T-helper 2 cell treated with Interferon-gamma antibody and Interleukin-4, amounts not matched to agents 5 μg/mL and 100 μg/mL, for 36 hours (primary cell): ENCODE measurements around the gene ZNF844.
"Not testable (repeated sequence)": the region's sequence is repeated elsewhere in the genome, so short reads cannot be mapped to it uniquely, and the experiment has no call there.

Experiments used
- DNase-seq: peaks from one replicate; pipeline ENCODE4 v3.0.0; 2021; ENCODE audit warnings: low spot score
- H3K27ac Mint-ChIP-seq: one replicate; pipeline ENCODE4 v1.8.0; 2021; ENCODE audit warnings: mild to moderate bottlenecking, mixed read lengths
- H3K27me3 Mint-ChIP-seq: one replicate; pipeline ENCODE4 v1.8.0; 2021; ENCODE audit warnings: low read depth, mixed read lengths
- H3K36me3 Mint-ChIP-seq: one replicate; pipeline ENCODE4 v1.8.0; 2021; ENCODE audit warnings: low read depth, mixed read lengths
- H3K4me1 Mint-ChIP-seq: one replicate; pipeline ENCODE4 v1.8.0; 2021; ENCODE audit warnings: low read depth, mixed read lengths
- H3K4me3 Mint-ChIP-seq: one replicate; pipeline ENCODE4 v1.8.0; 2022; ENCODE audit warnings: mild to moderate bottlenecking, moderate library complexity, mixed read lengths
- H3K9me3 Mint-ChIP-seq: one replicate; pipeline ENCODE4 v1.8.0; 2021; ENCODE audit warnings: mixed read lengths

The ZNF844 gene

GRCh38 chr19:12075538-12076139 lies 11.1 kb downstream of the ZNF844 start:
- peaks cover 43% of the 10 kb centered on the region for H3K9me3 Mint-ChIP-seq
- no peaks in the 10 kb centered on the region for H3K4me1 Mint-ChIP-seq
- H3K27ac Mint-ChIP-seq: no peak overlapping the region
- H3K4me3 Mint-ChIP-seq: no peak overlapping the region
- no peaks in the 10 kb centered on the region for H3K27me3 Mint-ChIP-seq
- no peak for DNase-seq
- peaks cover 22% of the 10 kb centered on the region for H3K36me3 Mint-ChIP-seq

GRCh38 chr19:12076331-12076730 lies 11.8 kb downstream of the ZNF844 start:
- Mint-ChIP-seq H3K9me3 (peaks cover 41% of the 10 kb centered on the region), H3K36me3 (peaks cover 22% of the 10 kb centered on the region)
- not testable (repeated sequence) for H3K27ac Mint-ChIP-seq, H3K4me3 Mint-ChIP-seq, DNase-seq, H3K4me1 Mint-ChIP-seq, H3K27me3 Mint-ChIP-seq

- Mint-ChIP-seq H3K36me3 (peaks cover 24% of the 10 kb centered on the region), H3K4me1 (no peaks in the 10 kb centered on the region), H3K27ac (no peak overlapping the region), H3K4me3 (no peak overlapping the region), H3K27me3 (no peaks in the 10 kb centered on the region), H3K9me3 (peaks cover 44% of the 10 kb centered on the region)
- DNase-seq: no peak
These were observed 12.8 kb downstream of the ZNF844 start for GRCh38 chr19:12077375-12077774.

GRCh38 chr19:12083336-12083735 lies 18.8 kb downstream of the ZNF844 start:
- not testable (repeated sequence) for H3K4me3 Mint-ChIP-seq, H3K27me3 Mint-ChIP-seq, H3K27ac Mint-ChIP-seq, H3K4me1 Mint-ChIP-seq, DNase-seq, H3K36me3 Mint-ChIP-seq
- peaks cover 21% of the 10 kb centered on the region for H3K9me3 Mint-ChIP-seq

GRCh38 chr19:12085074-12085818 lies 20.7 kb downstream of the ZNF844 start:
- H3K9me3 Mint-ChIP-seq: peaks cover 23% of the 10 kb centered on the region
- H3K36me3 Mint-ChIP-seq: peaks cover 4% of the 10 kb centered on the region

GRCh38 chr19:12090807-12091206 lies 26.3 kb downstream of the ZNF844 start:
- H3K36me3 Mint-ChIP-seq: peaks cover 18% of the 10 kb centered on the region
- no peaks in the 10 kb centered on the region for H3K27me3 Mint-ChIP-seq
- peaks cover 24% of the 10 kb centered on the region for H3K9me3 Mint-ChIP-seq
- DNase-seq: peak; percentile 36
- peaks cover 7% of the 10 kb centered on the region for H3K4me1 Mint-ChIP-seq
- H3K4me3 Mint-ChIP-seq: peak overlapping the region; percentile 55
- peak overlapping the region; percentile 1 for H3K27ac Mint-ChIP-seq

More at GRCh38 chr19:12085074-12085818, 20.7 kb downstream of the ZNF844 start:
- Mint-ChIP-seq H3K27me3 (no peaks in the 10 kb centered on the region), H3K4me1 (no peaks in the 10 kb centered on the region), H3K27ac (no peak overlapping the region), H3K4me3 (no peak overlapping the region)
- no peak for DNase-seq

GRCh38 chr19:12092065-12092867 lies 27.7 kb downstream of the ZNF844 start:
- peaks cover 22% of the 10 kb centered on the region for H3K36me3 Mint-ChIP-seq
- H3K4me1 Mint-ChIP-seq: peaks cover 7% of the 10 kb centered on the region
- H3K27ac Mint-ChIP-seq: peak overlapping the region; percentile 83
- H3K9me3 Mint-ChIP-seq: peaks cover 30% of the 10 kb centered on the region
- peak overlapping the region; percentile 87 for H3K4me3 Mint-ChIP-seq
- H3K27me3 Mint-ChIP-seq: no peaks in the 10 kb centered on the region
- DNase-seq: peak; percentile 70

GRCh38 chr19:12092956-12093355 lies 28.4 kb downstream of the ZNF844 start:
- H3K9me3 Mint-ChIP-seq: peaks cover 29% of the 10 kb centered on the region
- no peaks in the 10 kb centered on the region for H3K27me3 Mint-ChIP-seq
- peak overlapping the region; percentile 71 for H3K27ac Mint-ChIP-seq
- peaks cover 7% of the 10 kb centered on the region for H3K4me1 Mint-ChIP-seq
- DNase-seq: no peak
- H3K4me3 Mint-ChIP-seq: peak overlapping the region; percentile 87
- peaks cover 23% of the 10 kb centered on the region for H3K36me3 Mint-ChIP-seq

- no peak overlapping the region for H3K4me3 Mint-ChIP-seq
- DNase-seq: no peak
- peaks cover 27% of the 10 kb centered on the region for H3K36me3 Mint-ChIP-seq
- peaks cover 7% of the 10 kb centered on the region for H3K4me1 Mint-ChIP-seq
- no peak overlapping the region for H3K27ac Mint-ChIP-seq
- H3K27me3 Mint-ChIP-seq: no peaks in the 10 kb centered on the region
- peaks cover 36% of the 10 kb centered on the region for H3K9me3 Mint-ChIP-seq
These were observed 29.2 kb downstream of the ZNF844 start for GRCh38 chr19:12093777-12094176.

GRCh38 chr19:12095111-12095790 lies 30.7 kb downstream of the ZNF844 start:
- Mint-ChIP-seq H3K9me3 (peaks cover 49% of the 10 kb centered on the region), H3K27me3 (no peaks in the 10 kb centered on the region), H3K4me3 (no peak overlapping the region), H3K27ac (no peak overlapping the region), H3K36me3 (peaks cover 35% of the 10 kb centered on the region), H3K4me1 (peaks cover 7% of the 10 kb centered on the region)
- DNase-seq: no peak

GRCh38 chr19:12098040-12098439 lies 33.5 kb downstream of the ZNF844 start:
- Mint-ChIP-seq H3K27me3 (no peaks in the 10 kb centered on the region), H3K4me1 (peaks cover 2% of the 10 kb centered on the region), H3K4me3 (no peak overlapping the region), H3K9me3 (peaks cover 71% of the 10 kb centered on the region), H3K27ac (no peak overlapping the region), H3K36me3 (peaks cover 39% of the 10 kb centered on the region)
- no peak for DNase-seq

GRCh38 chr19:12103909-12104308 lies 39.4 kb downstream of the ZNF844 start:
- peaks cover 64% of the 10 kb centered on the region for H3K9me3 Mint-ChIP-seq
- not testable (repeated sequence) for H3K27ac Mint-ChIP-seq, DNase-seq, H3K4me1 Mint-ChIP-seq, H3K4me3 Mint-ChIP-seq, H3K27me3 Mint-ChIP-seq
- peaks cover 17% of the 10 kb centered on the region for H3K36me3 Mint-ChIP-seq

GRCh38 chr19:12111176-12111575 lies 46.6 kb downstream of the ZNF844 start:
- DNase-seq: no peak
- no peak overlapping the region for H3K4me3 Mint-ChIP-seq
- no peaks in the 10 kb centered on the region for H3K27me3 Mint-ChIP-seq
- H3K4me1 Mint-ChIP-seq: no peaks in the 10 kb centered on the region
- peaks cover 63% of the 10 kb centered on the region for H3K9me3 Mint-ChIP-seq
- H3K27ac Mint-ChIP-seq: no peak overlapping the region
- peaks cover 44% of the 10 kb centered on the region for H3K36me3 Mint-ChIP-seq
